ENCODE results near the gene LCN2. TPM values are rescaled to one million over a fixed set of nuclear protein-coding genes. Genes with fewer than 3 reads are reported as not detected.
A peak's percentile ranks its signal among the peaks of the same experiment; 100 is the strongest.

The LCN2 gene
- total and polyA plus RNA-seq, 9 of the 15 experiments (the other 6 are each of a cell fraction or from before 2014, with no cell fraction given), result 0.10 to 1.2 (median 0.44) TPM; not detected in 1

- TF ChIP-seq THRB (CRISPR knock-in tag; conservative IDR thresholded peaks at IDR 0.05) (no peak), MTA1 (IDR thresholded peaks at IDR 0.05; ENCODE audit: borderline replicate concordance) (no peak), ZNF347 (CRISPR knock-in tag; IDR thresholded peaks at IDR 0.05; ENCODE audit: low read depth) (no peak), HDAC3 (IDR thresholded peaks at IDR 0.05; ENCODE audit: borderline replicate concordance, partially characterized antibody) (no peak), ETV1 (tag; conservative IDR thresholded peaks at IDR 0.05; ENCODE audit: low read depth) (no peak), SP1 (CRISPR knock-in tag; IDR thresholded peaks at IDR 0.05) (no peak), HCFC1 (IDR thresholded peaks at IDR 0.05; ENCODE audit: low read depth, low read length) (no peak), ZNF146 (CRISPR knock-in tag; IDR thresholded peaks at IDR 0.05; ENCODE audit: unreplicated experiment) (no peak), POLR3A (IDR thresholded peaks at IDR 0.05; ENCODE audit: borderline replicate concordance, extremely low read depth, insufficient read depth, insufficient read length) (no peak), SMAD1 (IDR thresholded peaks at IDR 0.05; ENCODE audit: low read depth, low read length, partially characterized antibody) (no peak), ATF2 (CRISPR knock-in tag; IDR thresholded peaks at IDR 0.05) (no peak), KLF1 (tag; IDR thresholded peaks at IDR 0.05) (no peak), ZBTB26 (CRISPR knock-in tag; IDR thresholded peaks at IDR 0.05) (0 out of 2 replicates have a peak, but pooled peaks have one; percentile 5), FOXA3 (CRISPR knock-in tag; conservative IDR thresholded peaks at IDR 0.05 in 1 of 2, IDR thresholded peaks at IDR 0.05 in 1 of 2) (no peak), ZNF311 (CRISPR knock-in tag; IDR thresholded peaks at IDR 0.05) (no peak), PPARD (CRISPR knock-in tag; IDR thresholded peaks at IDR 0.05) (0 out of 2 replicates have a peak, but pooled peaks have one; percentile 14), SOX6 (IDR thresholded peaks at IDR 0.05) (no peak), FOXO4 (CRISPR knock-in tag; IDR thresholded peaks at IDR 0.05) (0 out of 2 replicates have a peak, but pooled peaks have one; percentile 2), PHB (CRISPR knock-in tag; IDR thresholded peaks at IDR 0.05) (no peak), ZNF124 (CRISPR knock-in tag; IDR thresholded peaks at IDR 0.05) (no peak)
These were observed 14.5 kb downstream of the LCN2 start (continued) for GRCh38 chr9:128163523-128164306.
